Colonic mucosa (tissue), 4 donors: ENCODE measurements around the gene RBM28. TPM values are rescaled to one million over a fixed set of nuclear protein-coding genes. Genes with fewer than 3 reads are reported as not detected.

Experiments used
- DNase-seq: peaks from one replicate; pipeline ENCODE4 v3.0.0-alpha.2; 2020
- H3K27ac ChIP-seq: fragments of 200-600 bp; one replicate; pipeline ENCODE4 v1.8.0; 2021
- H3K27me3 ChIP-seq: fragments of 200-600 bp; one replicate; pipeline ENCODE4 v1.8.0; 2021
- H3K36me3 ChIP-seq: fragments of 200-600 bp; one replicate; pipeline ENCODE4 v1.8.0; 2021
- H3K4me1 ChIP-seq: fragments of 200-600 bp; one replicate; pipeline ENCODE4 v1.8.0; 2021; ENCODE audit warnings: mild to moderate bottlenecking
- H3K4me3 ChIP-seq: fragments of 200-600 bp; one replicate; pipeline ENCODE4 v1.8.0; 2021
- H3K9ac ChIP-seq, 2 donors: one replicate each; pipeline ENCODE4 v1.7.0; 2013; ENCODE audit warnings: control low read depth in 2 of 2, low read depth in 2 of 2, low read length in 2 of 2
- H3K9me3 ChIP-seq: fragments of 200-600 bp; one replicate; pipeline ENCODE4 v1.8.0; 2021
- intact Hi-C: fragments of 100-400 bp; cut with DNase I; formaldehyde crosslinking; loops from one replicate; pipeline ENCODE4 v1.14.1; 2022
- total RNA-seq, 2 donors: library from RNA; stranded (reverse); fragmentation: NEBNext Ultra II Directional in 1 of 2; extraction: Animal tissue kit (Norgen Biotek cat#: 25700) in 1 of 2; gene quantifications; one replicate each; pipeline ENCODE4 v1.2.1, GENCODE V29; 2021
- TF ChIP-seq, protein P1 (sequence below): fragments of 200-600 bp; IDR thresholded peaks from one replicate; pipeline ENCODE4 v1.8.0; 2022; ENCODE audit warnings: antibody characterized with exemption, mild to moderate bottlenecking
- donor health status: healthy.
- donor health status: DM: no; HTN: no; CAD: no.
- donor health status: DM: no; HTN: no; CAD: no.

RBM28 gene
- total RNA-seq, 2 donors from 2014 or later, result 16.3 to 30.6 TPM

DNA sequence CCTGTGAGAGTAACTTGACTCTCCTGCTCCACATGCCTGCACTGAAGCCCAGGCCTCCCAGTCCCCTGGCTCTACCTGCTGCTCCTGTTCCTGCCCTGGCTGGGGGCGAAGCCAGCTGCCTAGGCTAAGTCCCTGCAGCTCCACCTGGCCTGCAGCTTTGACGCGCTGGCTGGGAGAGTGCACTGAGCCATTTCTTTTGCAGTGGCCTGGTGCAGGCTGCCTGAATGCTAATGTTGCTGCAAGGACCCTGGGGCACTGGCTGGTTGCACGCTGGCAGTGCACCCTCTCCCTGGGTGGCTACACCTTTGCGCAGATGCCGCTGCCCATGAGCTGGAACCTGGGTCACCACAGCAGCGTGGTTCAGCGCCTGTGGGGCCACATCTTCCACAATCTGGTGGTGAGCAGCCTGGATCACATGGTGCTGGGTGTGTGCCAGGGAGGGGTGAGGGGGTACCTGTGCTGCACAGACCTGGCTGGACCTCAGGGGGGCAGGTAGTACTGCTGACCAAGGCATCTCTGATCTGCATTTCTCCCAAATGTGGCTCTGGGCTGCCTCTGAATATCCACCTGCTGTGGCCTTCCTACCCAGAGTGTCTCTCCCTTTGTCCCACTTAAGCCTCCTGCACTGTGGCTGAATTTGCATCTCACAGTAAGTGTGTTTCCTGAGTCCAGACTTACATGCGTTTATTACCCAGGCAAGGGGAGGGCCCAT is 46.1 kb upstream of the RBM28 start:
- TF ChIP-seq, protein P1, sequence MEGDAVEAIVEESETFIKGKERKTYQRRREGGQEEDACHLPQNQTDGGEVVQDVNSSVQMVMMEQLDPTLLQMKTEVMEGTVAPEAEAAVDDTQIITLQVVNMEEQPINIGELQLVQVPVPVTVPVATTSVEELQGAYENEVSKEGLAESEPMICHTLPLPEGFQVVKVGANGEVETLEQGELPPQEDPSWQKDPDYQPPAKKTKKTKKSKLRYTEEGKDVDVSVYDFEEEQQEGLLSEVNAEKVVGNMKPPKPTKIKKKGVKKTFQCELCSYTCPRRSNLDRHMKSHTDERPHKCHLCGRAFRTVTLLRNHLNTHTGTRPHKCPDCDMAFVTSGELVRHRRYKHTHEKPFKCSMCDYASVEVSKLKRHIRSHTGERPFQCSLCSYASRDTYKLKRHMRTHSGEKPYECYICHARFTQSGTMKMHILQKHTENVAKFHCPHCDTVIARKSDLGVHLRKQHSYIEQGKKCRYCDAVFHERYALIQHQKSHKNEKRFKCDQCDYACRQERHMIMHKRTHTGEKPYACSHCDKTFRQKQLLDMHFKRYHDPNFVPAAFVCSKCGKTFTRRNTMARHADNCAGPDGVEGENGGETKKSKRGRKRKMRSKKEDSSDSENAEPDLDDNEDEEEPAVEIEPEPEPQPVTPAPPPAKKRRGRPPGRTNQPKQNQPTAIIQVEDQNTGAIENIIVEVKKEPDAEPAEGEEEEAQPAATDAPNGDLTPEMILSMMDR, result no peak
- no peak overlapping the region for H3K9ac ChIP-seq
- H3K27me3 ChIP-seq, result no peaks in the 10 kb centered on the region
- no peak overlapping the region for H3K4me3 ChIP-seq
- no peaks in the 10 kb centered on the region for H3K4me1 ChIP-seq
- peaks cover 7% of the 10 kb centered on the region for H3K36me3 ChIP-seq
- H3K9me3 ChIP-seq, result no peaks in the 10 kb centered on the region
- H3K27ac ChIP-seq, result no peak overlapping the region
- DNase-seq, result no peak
- intact Hi-C loops, result loop anchor here (2.0 kb wide), 1 partner anchor 41 kb away; no protein-coding TSS in a partner anchor

DNA sequence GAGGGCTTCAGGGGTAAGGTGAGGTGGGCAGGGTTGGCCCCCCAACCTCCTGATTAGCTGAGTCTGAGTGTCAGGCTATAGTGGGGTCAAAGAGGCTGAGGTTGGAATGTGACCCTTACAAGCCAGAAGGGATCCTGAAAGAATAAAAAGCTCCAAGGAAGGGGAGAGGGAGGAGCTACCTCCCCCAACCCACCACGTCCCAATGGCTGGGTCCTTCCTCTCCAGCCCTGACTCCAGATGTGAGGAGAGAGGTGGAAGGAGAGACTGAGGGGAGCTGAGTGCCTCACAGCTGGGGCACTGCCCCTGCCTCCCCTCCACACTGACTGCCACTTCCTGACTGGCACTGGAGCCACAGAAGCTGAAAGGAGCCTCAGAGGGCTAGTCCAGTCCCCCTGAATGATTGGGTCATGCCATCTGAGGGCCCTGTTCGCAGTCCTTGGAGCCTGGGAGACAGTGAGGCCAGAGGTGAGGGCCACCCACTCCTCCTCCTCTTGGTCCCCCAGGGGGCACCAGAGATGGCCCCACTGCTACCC is 45.4 kb upstream of the RBM28 start:
- intact Hi-C loops, result loop anchor here (2.0 kb wide), 1 partner anchor 40 kb away; no protein-coding TSS in a partner anchor
- no peaks in the 10 kb centered on the region for H3K9me3 ChIP-seq
- TF ChIP-seq, protein P1, result no peak

DNA sequence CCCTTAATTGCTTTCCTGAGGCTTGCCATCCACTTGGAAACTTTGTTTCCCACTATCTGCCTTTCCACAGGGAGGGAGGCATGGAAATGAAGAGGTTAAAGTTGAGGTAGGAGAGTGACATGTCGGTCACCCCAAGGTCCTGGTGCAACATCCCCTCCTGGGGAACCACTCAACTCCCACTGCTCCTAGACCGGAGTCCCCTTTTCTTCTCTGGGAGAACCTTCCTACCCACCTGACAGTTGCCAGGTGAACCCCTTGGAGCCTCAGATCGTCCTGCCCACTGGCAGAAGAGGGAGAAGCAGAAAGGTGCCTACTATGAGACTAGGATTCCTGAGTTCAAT is 44.4 kb upstream of the RBM28 start:
- no peak overlapping the region for H3K9ac ChIP-seq
- intact Hi-C loops, result loop anchor here (2.0 kb wide), 1 partner anchor 39 kb away; no protein-coding TSS in a partner anchor
- no peaks in the 10 kb centered on the region for H3K36me3 ChIP-seq
- no peaks in the 10 kb centered on the region for H3K4me1 ChIP-seq
- H3K9me3 ChIP-seq, result no peaks in the 10 kb centered on the region
- DNase-seq, result no peak
- H3K27ac ChIP-seq, result no peak overlapping the region
- TF ChIP-seq, protein P1, result no peak
- H3K27me3 ChIP-seq, result no peaks in the 10 kb centered on the region
- H3K4me3 ChIP-seq, result no peak overlapping the region

More for the DNA sequence above, 45.4 kb upstream of the RBM28 start:
- no peak overlapping the region for H3K4me3 ChIP-seq
- DNase-seq, result no peak
- H3K27ac ChIP-seq, result no peak overlapping the region
- no peaks in the 10 kb centered on the region for H3K4me1 ChIP-seq
- H3K27me3 ChIP-seq, result no peaks in the 10 kb centered on the region
- H3K9ac ChIP-seq, result no peak overlapping the region
- peaks cover 6% of the 10 kb centered on the region for H3K36me3 ChIP-seq

DNA sequence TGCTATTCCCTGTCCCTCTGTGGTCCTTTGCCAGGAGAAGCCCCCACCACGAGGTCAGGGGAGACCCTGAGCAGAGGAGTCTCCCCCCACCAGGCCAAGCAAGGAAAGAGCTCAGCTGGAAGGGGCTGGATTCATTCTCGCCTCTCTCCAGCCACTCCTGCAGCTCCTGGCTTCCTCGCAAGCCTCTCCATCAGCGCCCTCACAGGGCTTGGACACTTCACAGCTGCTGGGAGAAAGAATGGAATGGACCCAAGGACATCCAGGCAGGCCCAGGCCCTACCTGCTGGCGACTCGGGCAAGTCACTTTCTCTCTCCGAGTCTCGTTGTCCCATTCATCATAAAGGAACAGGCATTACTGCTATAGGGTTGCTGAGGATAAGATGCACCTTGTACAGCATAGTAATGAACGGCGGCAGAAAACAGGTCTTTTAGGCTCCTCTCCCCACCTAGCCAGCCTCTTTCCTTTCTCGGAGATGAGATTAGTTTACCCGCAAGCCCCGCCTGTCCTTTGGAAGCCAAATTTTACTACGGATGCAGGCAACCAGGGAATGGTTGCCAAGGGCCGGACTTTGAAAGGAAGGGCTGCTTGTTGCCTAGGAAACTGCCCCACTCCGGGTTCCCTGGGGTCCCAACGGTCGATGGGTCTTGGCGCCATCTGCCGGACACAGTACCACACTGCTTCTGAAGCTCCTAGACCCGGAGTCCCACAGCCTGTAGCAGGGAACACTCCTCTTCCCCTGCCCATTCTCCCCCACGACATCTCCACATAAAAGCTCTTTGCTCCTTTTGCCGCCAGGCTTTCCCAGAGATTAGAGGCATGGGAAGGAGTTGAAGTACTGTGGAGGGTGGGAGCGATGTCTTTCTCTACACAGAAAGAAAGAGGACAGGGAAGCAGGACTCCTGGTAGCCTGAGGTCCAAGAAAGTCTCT is 43.8 kb upstream of the RBM28 start:
- H3K27ac ChIP-seq, result no peak overlapping the region
- intact Hi-C loops, result loop anchor here (2.0 kb wide), 1 partner anchor 39 kb away; no protein-coding TSS in a partner anchor
- no peaks in the 10 kb centered on the region for H3K36me3 ChIP-seq
- H3K9ac ChIP-seq, result no peak overlapping the region
- H3K4me1 ChIP-seq, result no peaks in the 10 kb centered on the region
- H3K9me3 ChIP-seq, result no peaks in the 10 kb centered on the region
- no peak overlapping the region for H3K4me3 ChIP-seq
- TF ChIP-seq, protein P1, result peak; percentile 77
- H3K27me3 ChIP-seq, result no peaks in the 10 kb centered on the region
- peak; percentile 73 for DNase-seq
